Activated T-cell treated with anti-CD3 and anti-CD28 coated beads, Interleukin-2, amount 50 U/mL, for 1 hour (primary cell): ENCODE measurements around the gene ZNF101.

Experiments used
- DNase-seq: peaks from one replicate; pipeline ENCODE4 v3.0.0-alpha.2; 2020

The ZNF101 gene

DNA sequence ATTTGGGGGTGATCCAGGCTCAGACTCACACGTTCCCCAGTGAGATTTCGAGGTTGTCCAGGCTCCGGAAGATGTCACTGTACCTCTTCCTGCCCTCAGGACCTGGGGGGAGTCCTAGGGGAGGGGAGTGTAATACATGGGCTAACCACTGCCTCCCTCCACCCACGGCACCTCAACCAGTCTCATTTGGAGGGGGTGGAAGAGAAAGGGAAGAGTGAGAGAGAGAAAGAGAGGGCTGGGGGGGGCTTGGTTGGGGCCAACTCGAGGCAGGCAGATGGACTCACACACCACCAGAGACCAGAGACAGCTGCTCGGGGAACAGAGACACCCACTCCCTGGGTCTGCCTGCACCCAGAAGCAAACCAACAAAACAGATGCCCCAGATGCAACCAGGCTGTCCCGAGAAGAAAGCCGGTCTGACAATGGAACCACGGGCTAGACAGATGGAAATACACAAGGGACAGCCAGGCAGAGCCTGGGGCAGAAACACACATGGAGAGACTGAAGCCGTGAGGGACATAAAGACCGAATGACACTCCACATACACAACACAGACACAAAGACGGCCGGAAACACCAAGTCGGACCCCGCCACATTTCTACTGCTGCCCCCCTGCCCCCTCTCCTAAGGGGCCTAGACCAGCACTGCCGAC is 26.0 kb upstream of the ZNF101 start:
- DNase-seq, result peak; percentile 50

DNA sequence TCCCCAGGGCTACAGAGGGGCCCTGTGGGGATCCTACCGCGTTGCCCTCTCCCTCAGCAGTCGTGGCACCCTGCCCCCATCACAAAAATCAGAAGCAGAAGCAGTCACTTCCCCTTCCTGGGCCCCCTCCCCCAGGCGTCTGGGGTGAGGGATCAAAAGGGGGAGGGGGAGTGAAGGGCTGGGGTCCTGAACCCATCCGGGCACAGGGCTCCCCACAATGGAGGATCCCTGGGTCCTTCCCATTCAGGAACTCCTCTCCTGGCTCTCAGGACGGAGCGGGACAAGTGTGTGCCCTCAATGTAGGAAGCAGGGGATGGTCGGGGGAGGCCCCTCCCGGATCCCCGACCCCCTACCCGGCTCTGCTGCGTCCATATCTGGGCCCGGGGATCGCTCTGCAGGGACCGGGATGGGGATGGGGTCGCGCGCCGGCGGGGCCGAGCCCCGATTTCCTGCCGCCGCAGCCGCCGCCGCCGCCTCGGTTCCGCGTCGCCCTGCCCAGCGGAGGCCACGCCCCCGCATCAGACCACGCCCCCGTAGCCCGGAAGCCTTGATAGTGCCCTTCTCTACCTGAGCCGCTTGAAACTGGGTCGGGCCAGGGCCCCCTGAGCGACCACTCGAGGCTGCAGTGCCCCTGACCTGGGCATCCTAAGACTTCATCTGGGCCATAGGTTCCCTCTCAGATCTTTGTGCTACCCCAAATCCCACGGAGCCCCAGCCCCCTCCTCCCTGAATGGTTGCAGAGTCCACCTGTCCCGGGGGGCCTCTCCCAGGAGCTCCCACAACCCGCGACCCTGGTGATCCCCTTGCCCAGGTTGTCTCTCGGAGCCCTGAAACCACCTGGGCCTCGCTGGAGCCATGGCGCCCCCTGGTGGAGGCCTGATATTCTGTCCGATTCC is 25.2 kb upstream of the ZNF101 start, which contains the start of gene GMIP:
TSS of gene GMIP (minus strand) at position 500 of the 896 bp plus-strand sequence. CDS start at position 372, 128 bp downstream.
- peak; percentile 92 for DNase-seq

GRCh38 chr19:19644054-19644388 is 24.6 kb upstream of the ZNF101 start:
- no peak for DNase-seq

GRCh38 chr19:19645233-19645870 is 23.3 kb upstream of the ZNF101 start:
- DNase-seq, result no peak

- DNase-seq, result no peak
Measured at GRCh38 chr19:19647037-19647835, 21.4 kb upstream of the ZNF101 start.

DNA sequence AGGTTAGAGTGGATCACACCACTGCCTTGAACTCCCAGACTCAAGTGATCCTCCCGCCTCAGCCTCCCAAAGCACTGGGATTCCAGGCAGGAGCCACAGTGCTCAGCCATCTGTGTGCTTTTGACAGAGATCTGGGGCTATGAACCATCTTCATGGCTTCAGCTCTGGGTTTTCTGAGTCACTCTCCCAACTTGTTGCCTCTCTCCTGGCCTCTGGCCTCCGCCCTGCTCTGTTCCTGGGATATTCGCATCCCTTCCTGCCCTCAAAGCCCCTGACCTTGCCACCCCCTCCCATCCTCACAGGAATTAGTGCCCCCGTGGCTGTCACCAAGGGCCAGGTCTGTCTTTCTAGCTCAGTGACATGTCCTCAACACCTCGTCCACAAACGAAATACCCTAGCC is 19.5 kb upstream of the ZNF101 start:
- DNase-seq, result no peak

- no peak for DNase-seq
Measured at GRCh38 chr19:19649580-19649995, 19.1 kb upstream of the ZNF101 start.

- no peak for DNase-seq
Measured at GRCh38 chr19:19650331-19650730, 18.3 kb upstream of the ZNF101 start.

- no peak for DNase-seq
Measured at GRCh38 chr19:19651076-19651475, 17.6 kb upstream of the ZNF101 start.

DNA sequence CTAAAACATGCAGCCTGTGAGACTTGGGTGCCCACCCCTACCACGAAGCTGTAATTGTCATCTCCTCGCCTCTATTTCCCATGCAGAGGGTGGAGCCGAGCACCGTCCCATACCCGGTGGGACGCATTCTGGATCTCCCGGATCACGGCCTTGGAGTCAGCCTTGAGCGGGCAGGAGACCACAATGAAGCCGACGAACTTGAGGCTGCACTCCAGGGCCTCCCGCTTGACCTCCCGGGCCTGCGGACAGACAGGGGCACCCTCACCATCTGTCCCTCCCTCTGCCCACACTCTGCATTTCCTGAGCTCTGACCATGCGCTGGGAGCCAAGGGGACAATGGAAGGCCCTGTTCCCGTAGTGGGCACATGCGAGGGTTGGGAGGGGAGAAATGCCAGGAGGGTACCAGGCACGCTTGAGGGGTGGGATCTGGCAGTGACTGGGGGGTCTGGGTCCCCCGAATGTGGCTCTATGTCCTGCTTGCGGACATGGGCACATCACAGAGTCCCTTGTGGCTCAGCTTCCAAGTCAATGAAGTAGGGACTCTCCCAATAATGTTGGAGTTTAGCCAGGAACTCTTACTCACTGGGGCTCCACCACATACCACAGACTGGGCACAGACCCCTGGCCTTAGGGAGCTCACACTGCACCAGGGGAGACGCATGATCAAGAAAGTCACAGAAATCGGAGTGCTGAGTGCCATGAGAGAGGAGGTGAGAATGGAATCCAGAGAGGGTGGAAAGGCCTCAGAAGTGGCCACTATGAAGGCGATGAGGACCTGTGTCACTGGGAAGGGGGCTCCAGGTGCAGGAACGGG is 15.9 kb upstream of the ZNF101 start:
- no peak for DNase-seq

DNA sequence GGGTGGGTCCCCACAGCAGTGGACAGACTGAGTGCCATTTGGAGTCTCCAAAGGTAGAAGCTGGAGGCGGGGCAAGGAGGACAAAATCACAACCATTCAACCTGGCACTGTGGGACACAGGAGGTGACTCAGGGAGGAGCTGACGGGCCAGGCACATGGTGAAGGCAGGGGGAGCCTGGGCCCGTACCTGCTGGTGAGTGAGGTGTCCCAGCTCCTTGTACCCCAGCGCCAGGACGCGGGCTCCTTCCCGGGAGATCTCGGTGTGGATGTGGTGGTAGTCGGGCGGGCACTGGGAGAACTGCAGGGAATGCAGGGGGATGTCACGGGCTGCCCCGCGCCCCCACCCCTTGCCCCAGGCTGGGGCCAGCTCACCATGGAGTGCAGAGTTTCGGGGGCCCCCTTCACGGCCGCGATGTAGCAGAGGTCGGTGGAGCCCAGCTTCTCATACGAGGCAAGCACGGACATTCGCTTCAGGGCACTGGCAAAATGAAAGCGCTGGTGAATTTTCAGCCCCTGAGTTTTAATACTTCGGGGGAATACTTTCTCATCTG is 15.0 kb upstream of the ZNF101 start:
- DNase-seq, result no peak

GRCh38 chr19:19654441-19654840 is 14.2 kb upstream of the ZNF101 start:
- DNase-seq, result no peak

GRCh38 chr19:19655051-19655594 is 13.5 kb upstream of the ZNF101 start:
- no peak for DNase-seq

DNA sequence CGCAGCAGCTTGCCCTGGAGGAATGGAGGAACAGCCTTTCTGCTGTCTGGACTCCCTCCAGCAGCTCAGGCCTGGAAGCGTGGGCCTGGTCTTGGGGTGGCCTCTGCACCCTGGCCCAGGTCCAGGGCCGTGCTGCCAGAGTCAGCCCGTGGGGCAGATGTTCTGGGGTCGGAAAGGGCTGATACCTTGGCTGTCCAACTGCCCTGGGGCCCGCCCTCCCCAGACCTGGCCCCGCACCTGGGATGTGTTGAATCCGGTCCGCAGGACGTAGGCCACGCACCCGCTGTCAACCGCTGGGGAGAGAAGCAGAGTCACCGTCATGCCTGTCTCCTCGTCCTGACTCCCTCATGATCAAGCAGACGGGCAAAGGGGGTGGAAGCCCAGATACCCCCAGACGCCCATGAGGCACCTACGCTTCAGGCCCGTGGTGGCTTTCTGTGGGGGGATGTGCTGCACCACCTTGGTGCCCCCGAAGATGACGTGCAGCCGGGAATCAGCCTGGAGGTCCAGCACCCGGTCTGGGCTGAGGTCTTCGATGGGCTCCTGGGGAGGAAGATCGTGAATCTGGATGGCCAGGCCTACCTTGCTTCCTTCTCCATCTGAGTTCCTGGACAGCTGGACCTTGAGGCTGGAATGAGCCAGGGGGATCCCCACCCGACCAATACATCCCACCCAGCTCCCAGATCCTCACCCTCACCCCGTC is 12.8 kb upstream of the ZNF101 start:
- DNase-seq, result no peak

GRCh38 chr19:19656451-19657396 is 11.9 kb upstream of the ZNF101 start:
- DNase-seq, result no peak

GRCh38 chr19:19657397-19657783 is 11.2 kb upstream of the ZNF101 start:
- DNase-seq, result no peak

DNA sequence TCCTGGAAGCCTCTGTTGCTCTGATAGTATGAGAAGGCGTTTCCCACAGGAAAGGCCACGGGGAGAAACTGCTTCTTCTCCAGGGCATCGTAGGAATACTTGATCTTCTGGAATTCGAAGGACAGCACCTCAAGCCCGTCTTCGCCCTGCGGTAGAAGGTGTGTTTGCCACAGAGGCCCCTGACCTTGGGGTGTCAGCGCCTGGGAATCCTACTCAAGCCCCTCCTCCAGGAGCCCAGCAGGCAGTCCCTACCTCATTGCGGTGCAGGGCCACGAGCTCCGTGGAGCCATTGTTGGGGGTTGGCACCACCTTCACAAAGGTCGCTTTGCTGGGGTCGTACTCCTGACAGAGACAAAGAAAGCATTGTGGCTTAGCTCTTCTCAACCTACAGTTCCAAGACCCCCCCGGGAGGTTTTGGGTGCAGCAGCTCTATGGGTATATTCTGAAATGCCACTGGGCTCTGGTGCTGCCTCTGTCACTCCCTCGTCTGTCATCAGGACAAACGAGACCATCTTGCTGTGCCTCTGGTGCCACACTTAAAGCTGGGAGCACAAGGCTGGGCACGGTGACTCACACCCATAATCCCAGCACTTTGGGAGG is 8.9 kb upstream of the ZNF101 start:
- no peak for DNase-seq

DNA sequence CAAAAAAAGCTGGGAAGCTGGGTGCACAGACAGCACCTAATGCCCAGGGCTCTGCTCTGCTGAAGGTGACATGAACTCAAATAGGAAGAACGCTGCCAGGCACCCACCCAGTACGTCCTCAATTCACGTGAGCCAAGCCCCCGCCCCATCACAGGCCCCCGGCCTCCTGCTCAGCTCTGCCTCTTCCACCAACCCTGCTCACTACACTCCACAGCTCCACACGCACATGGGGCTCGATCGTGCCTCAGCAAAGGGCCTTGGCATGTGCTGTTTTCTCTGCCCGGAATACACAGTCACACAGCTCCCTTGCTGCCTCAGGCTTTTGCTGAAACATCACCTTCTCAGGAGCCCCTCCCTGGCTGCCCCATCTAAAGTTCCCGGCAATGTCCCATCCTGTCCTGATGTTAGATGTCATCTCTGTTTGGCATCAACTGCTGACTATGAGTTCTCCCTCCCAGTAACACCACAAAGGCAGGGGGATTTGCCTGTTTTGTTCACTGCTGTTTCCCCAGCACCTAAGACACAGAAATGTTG is 7.4 kb upstream of the ZNF101 start:
- DNase-seq, result no peak
